Tibial artery (tissue), 4 donors: ENCODE measurements around the gene NPIPA3.
"Not testable (repeated sequence)": the region's sequence is repeated elsewhere in the genome, so short reads cannot be mapped to it uniquely, and the experiment has no call there.

Experiments
- DNase-seq, 2 donors: peaks; one replicate each; pipeline ENCODE4 v3.0.0-alpha.2; 2019
- H3K27ac ChIP-seq, 2 donors: fragments of 200-600 bp; sonication (generic) in 1 of 2; 1 replicate in 1 of 2; 2 replicates in 1 of 2; pipeline ENCODE4 v1.5.1; 2018 to 2019; ENCODE audit warnings: mild to moderate bottlenecking in 1 of 2
- H3K27me3 ChIP-seq, 2 donors: fragments of 200-600 bp; sonication (generic) in 1 of 2; one replicate each; pipeline versions ENCODE4 v1.5.1 to v1.6.0; 2016 to 2019
- H3K36me3 ChIP-seq, 3 donors: fragments of 200-600 bp; sonication (generic) in 2 of 3; one replicate each; pipeline ENCODE4 v1.5.1; 2016 to 2019; ENCODE audit warnings: mild to moderate bottlenecking in 2 of 3
- H3K4me1 ChIP-seq, 4 donors: fragments of 200-600 bp; sonication (generic) in 2 of 4; 1 replicate in 3 of 4; 2 replicates in 1 of 4; pipeline ENCODE4 v1.5.1; 2016 to 2019
- H3K4me3 ChIP-seq, 2 donors: fragments of 200-600 bp; sonication (generic) in 1 of 2; 1 replicate in 1 of 2; 2 replicates in 1 of 2; pipeline ENCODE4 v1.5.1; 2018 to 2019; ENCODE audit warnings: mild to moderate bottlenecking in 2 of 2
- H3K9me3 ChIP-seq, 3 donors: fragments of 200-600 bp; sonication (generic) in 1 of 3; one replicate each; pipeline ENCODE4 v1.5.1; 2016 to 2019
- CTCF ChIP-seq, 2 experiments: fragments of 200-600 bp in 1 of 2; fragments of 450-650 bp in 1 of 2; IDR thresholded peaks; one replicate each; pipeline ENCODE4 v1.5.1; 2017 to 2019; ENCODE audit warnings: antibody characterized with exemption in 2 of 2, mild to moderate bottlenecking in 1 of 2, moderate library complexity in 1 of 2
- intact Hi-C: fragments of 100-400 bp; cut with DNase I; formaldehyde crosslinking; loops from one replicate; pipeline ENCODE4 v1.15.0; 2023; ENCODE audit warnings: low total_unique reads

Gene NPIPA3

GRCh38 chr16:14672403-14672971, 30.7 kb upstream of the NPIPA3 start:
- no peaks in the 10 kb centered on the region for H3K27me3 ChIP-seq
- peaks cover 14 to 25% (median 15%) of the 10 kb centered on the region in 3 donors for H3K36me3 ChIP-seq
- H3K4me1 ChIP-seq: no peaks in the 10 kb centered on the region
- no peaks in the 10 kb centered on the region for H3K9me3 ChIP-seq
- intact Hi-C loops: no loop called here
- H3K4me3 ChIP-seq: no peak overlapping the region
- no peak for TF ChIP-seq CTCF (IDR thresholded peaks at IDR 0.05)
- DNase-seq: no peak
- no peak overlapping the region for H3K27ac ChIP-seq

- no peak for DNase-seq
- no peak overlapping the region for H3K4me3 ChIP-seq
- TF ChIP-seq CTCF (IDR thresholded peaks at IDR 0.05): no peak
These were observed 26.6 kb upstream of the NPIPA3 start for GRCh38 chr16:14676633-14677032.

GRCh38 chr16:14677627-14678026, 25.6 kb upstream of the NPIPA3 start:
- Histone ChIP-seq H3K4me3 (no peak overlapping the region), H3K27ac (no peak overlapping the region), H3K27me3 (peaks cover 0 to 8% of the 10 kb centered on the region in 2 donors), H3K9me3 (no peaks in the 10 kb centered on the region), H3K4me1 (no peaks in the 10 kb centered on the region), H3K36me3 (no peaks in the 10 kb centered on the region)
- DNase-seq: no peak
- intact Hi-C loops: no loop called here
- TF ChIP-seq CTCF (IDR thresholded peaks at IDR 0.05): no peak

More at GRCh38 chr16:14676633-14677032, 26.6 kb upstream of the NPIPA3 start:
- no peak overlapping the region for H3K27ac ChIP-seq
- no peaks in the 10 kb centered on the region for H3K4me1 ChIP-seq
- no peaks in the 10 kb centered on the region for H3K36me3 ChIP-seq
- intact Hi-C loops: no loop called here
- H3K9me3 ChIP-seq: no peaks in the 10 kb centered on the region
- peaks cover 0 to 8% of the 10 kb centered on the region in 2 donors for H3K27me3 ChIP-seq

GRCh38 chr16:14678748-14679497, 24.3 kb upstream of the NPIPA3 start:
- Histone ChIP-seq H3K27ac (no peak overlapping the region), H3K4me1 (no peaks in the 10 kb centered on the region), H3K36me3 (no peaks in the 10 kb centered on the region), H3K27me3 (peaks cover 0 to 8% of the 10 kb centered on the region in 2 donors), H3K4me3 (no peak overlapping the region), H3K9me3 (no peaks in the 10 kb centered on the region)
- no peak for TF ChIP-seq CTCF (IDR thresholded peaks at IDR 0.05)
- no peak for DNase-seq
- intact Hi-C loops: no loop called here

GRCh38 chr16:14680396-14680795, 22.8 kb upstream of the NPIPA3 start:
- DNase-seq, intact Hi-C loops, H3K9me3 ChIP-seq, H3K36me3 ChIP-seq, H3K4me3 ChIP-seq, H3K27ac ChIP-seq, H3K27me3 ChIP-seq, H3K4me1 ChIP-seq: not testable (repeated sequence)

- intact Hi-C loops: no loop called here
- peaks cover 0 to 8% of the 10 kb centered on the region in 2 donors for H3K27me3 ChIP-seq
- H3K9me3 ChIP-seq: no peaks in the 10 kb centered on the region
- H3K27ac ChIP-seq: no peak overlapping the region
- H3K4me3 ChIP-seq: no peak overlapping the region
- no peaks in the 10 kb centered on the region for H3K4me1 ChIP-seq
- TF ChIP-seq CTCF (IDR thresholded peaks at IDR 0.05): no peak
- no peak for DNase-seq
- no peaks in the 10 kb centered on the region for H3K36me3 ChIP-seq
These were observed 22.1 kb upstream of the NPIPA3 start for GRCh38 chr16:14681115-14681514.
